Prostate gland (tissue), 2 donors: ENCODE results near the gene ALG13.

ENCODE experiments used
- POLR2AphosphoS5 ChIP-seq: sonication (generic); formaldehyde crosslinking; IDR thresholded peaks from one replicate; pipeline ENCODE4 v1.6.1; 2017; ENCODE audit warnings: antibody characterized with exemption
- TF ChIP-seq, protein P1 (sequence below), 4 experiments: fragments of 200-600 bp in 2 of 4; fragments of 450-650 bp in 2 of 4; sonication (generic) in 2 of 4; IDR thresholded peaks; 1 replicate in 3 of 4; 2 replicates in 1 of 4; pipeline ENCODE4 v1.5.1; 2016 to 2019; ENCODE audit warnings: antibody characterized with exemption in 4 of 4, mild to moderate bottlenecking in 2 of 4, moderate library complexity in 2 of 4

DNA sequence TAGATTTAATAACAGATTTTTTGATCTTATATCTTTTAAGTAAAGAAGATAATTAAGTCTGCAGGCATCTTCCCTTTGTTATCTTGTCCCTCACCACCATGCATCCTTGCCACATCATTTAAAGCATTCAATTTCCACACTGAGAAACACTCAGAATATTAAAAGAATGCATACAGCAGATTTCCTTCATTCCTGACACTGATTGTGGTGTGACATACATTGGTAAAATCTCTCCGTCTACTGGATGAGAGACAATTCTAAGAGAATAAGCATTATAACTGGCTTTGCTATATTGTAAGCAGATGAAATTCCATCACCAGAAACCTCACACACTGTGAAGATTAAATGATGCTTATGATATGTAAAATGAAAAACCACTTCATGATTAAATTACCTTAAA lies 97.6 kb downstream of the ALG13 start:
- TF ChIP-seq, protein P1, sequence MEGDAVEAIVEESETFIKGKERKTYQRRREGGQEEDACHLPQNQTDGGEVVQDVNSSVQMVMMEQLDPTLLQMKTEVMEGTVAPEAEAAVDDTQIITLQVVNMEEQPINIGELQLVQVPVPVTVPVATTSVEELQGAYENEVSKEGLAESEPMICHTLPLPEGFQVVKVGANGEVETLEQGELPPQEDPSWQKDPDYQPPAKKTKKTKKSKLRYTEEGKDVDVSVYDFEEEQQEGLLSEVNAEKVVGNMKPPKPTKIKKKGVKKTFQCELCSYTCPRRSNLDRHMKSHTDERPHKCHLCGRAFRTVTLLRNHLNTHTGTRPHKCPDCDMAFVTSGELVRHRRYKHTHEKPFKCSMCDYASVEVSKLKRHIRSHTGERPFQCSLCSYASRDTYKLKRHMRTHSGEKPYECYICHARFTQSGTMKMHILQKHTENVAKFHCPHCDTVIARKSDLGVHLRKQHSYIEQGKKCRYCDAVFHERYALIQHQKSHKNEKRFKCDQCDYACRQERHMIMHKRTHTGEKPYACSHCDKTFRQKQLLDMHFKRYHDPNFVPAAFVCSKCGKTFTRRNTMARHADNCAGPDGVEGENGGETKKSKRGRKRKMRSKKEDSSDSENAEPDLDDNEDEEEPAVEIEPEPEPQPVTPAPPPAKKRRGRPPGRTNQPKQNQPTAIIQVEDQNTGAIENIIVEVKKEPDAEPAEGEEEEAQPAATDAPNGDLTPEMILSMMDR (IDR thresholded peaks at IDR 0.05) = no peak
- no peak for TF ChIP-seq POLR2AphosphoS5
